OCI-M1 (cell line): Measurements from ENCODE around the gene YPEL3.

Experiments
- DNase-seq: peaks from one replicate; lab custom pipeline; 2025; lab: John Stamatoyannopoulos, UW

Gene YPEL3

GRCh38 chr16:30069611-30070462 is 26.2 kb downstream of the YPEL3 start:
- DNase-seq, result peak; percentile 25

- peak; percentile 43 for DNase-seq
These were observed 27.0 kb downstream of the YPEL3 start for GRCh38 chr16:30068750-30069610.

- no peak for DNase-seq
These were observed 27.7 kb downstream of the YPEL3 start for GRCh38 chr16:30068333-30068732.

- DNase-seq, result no peak
These were observed 28.5 kb downstream of the YPEL3 start for GRCh38 chr16:30067584-30067916.

- no peak for DNase-seq
These were observed 29.0 kb downstream of the YPEL3 start for GRCh38 chr16:30066761-30067583.

GRCh38 chr16:30065943-30066760 is 29.9 kb downstream of the YPEL3 start:
- DNase-seq, result peak; percentile 71

GRCh38 chr16:30065102-30065942 is 30.7 kb downstream of the YPEL3 start, which contains the start of gene ALDOA:
ALDOA (plus strand) TSS chr16:30065760; CDS start chr16:30066898, 1,138 bp downstream.
- DNase-seq, result peak; percentile 99

- no peak for DNase-seq
These were observed 31.3 kb downstream of the YPEL3 start for GRCh38 chr16:30064729-30065101.

- DNase-seq, result peak; percentile 89
These were observed 31.9 kb downstream of the YPEL3 start for GRCh38 chr16:30063893-30064728.

GRCh38 chr16:30063278-30063892 is 32.6 kb downstream of the YPEL3 start:
- no peak for DNase-seq

- no peak for DNase-seq
These were observed 35.0 kb downstream of the YPEL3 start for GRCh38 chr16:30060836-30061554.

- no peak for DNase-seq
These were observed 35.7 kb downstream of the YPEL3 start for GRCh38 chr16:30060346-30060745.

GRCh38 chr16:30054959-30055553 is 41.0 kb downstream of the YPEL3 start:
- DNase-seq, result peak; percentile 47

GRCh38 chr16:30054451-30054850 is 41.6 kb downstream of the YPEL3 start:
- no peak for DNase-seq

- DNase-seq, result peak; percentile 47
These were observed 42.5 kb downstream of the YPEL3 start for GRCh38 chr16:30053376-30054015.

GRCh38 chr16:30052671-30053372 is 43.2 kb downstream of the YPEL3 start:
- DNase-seq, result peak; percentile 96

GRCh38 chr16:30051518-30051917 is 44.5 kb downstream of the YPEL3 start:
- DNase-seq, result no peak
